GM06990 (cell line): ENCODE data around the gene CELA2B.
"Not testable (repeated sequence)": the region's sequence is repeated elsewhere in the genome, so short reads cannot be mapped to it uniquely, and the experiment has no call there.

Source experiments
- DNase-seq: peaks from one replicate; pipeline ENCODE4 v3.0.0-alpha.2; 2011; ENCODE audit not compliant: insufficient read length; ENCODE audit errors: extremely low read depth
- H3K27me3 ChIP-seq: replicated peaks from 2 replicates; pipeline ENCODE4 v1.6.0; 2011; ENCODE audit warnings: low read length; ENCODE audit not compliant: control insufficient read depth, insufficient read depth
- H3K36me3 ChIP-seq: 2 replicates; pipeline ENCODE4 v1.5.1; 2011; ENCODE audit warnings: low read length; ENCODE audit not compliant: control insufficient read depth, insufficient read depth
- H3K4me3 ChIP-seq: replicated peaks from 2 replicates; pipeline ENCODE4 v1.5.1; 2011; ENCODE audit warnings: low read depth, mild to moderate bottlenecking, control low read depth, low read length
- TF ChIP-seq, protein P1 (sequence below): IDR thresholded peaks from 2 replicates; pipeline ENCODE4 v1.5.1; 2011; ENCODE audit warnings: low read length, control low read depth, mild to moderate bottlenecking, inconsistent platforms; ENCODE audit not compliant: insufficient read depth, poor library complexity, severe bottlenecking

The CELA2B gene

GRCh38 chr1:15465674-15466073, 10.2 kb upstream of the CELA2B start:
- TF ChIP-seq, protein P1, sequence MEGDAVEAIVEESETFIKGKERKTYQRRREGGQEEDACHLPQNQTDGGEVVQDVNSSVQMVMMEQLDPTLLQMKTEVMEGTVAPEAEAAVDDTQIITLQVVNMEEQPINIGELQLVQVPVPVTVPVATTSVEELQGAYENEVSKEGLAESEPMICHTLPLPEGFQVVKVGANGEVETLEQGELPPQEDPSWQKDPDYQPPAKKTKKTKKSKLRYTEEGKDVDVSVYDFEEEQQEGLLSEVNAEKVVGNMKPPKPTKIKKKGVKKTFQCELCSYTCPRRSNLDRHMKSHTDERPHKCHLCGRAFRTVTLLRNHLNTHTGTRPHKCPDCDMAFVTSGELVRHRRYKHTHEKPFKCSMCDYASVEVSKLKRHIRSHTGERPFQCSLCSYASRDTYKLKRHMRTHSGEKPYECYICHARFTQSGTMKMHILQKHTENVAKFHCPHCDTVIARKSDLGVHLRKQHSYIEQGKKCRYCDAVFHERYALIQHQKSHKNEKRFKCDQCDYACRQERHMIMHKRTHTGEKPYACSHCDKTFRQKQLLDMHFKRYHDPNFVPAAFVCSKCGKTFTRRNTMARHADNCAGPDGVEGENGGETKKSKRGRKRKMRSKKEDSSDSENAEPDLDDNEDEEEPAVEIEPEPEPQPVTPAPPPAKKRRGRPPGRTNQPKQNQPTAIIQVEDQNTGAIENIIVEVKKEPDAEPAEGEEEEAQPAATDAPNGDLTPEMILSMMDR = no peak
- H3K27me3 ChIP-seq = no peaks in the 10 kb centered on the region
- DNase-seq = no peak
- no peaks in the 10 kb centered on the region for H3K36me3 ChIP-seq
- H3K4me3 ChIP-seq = no peak overlapping the region

DNA sequence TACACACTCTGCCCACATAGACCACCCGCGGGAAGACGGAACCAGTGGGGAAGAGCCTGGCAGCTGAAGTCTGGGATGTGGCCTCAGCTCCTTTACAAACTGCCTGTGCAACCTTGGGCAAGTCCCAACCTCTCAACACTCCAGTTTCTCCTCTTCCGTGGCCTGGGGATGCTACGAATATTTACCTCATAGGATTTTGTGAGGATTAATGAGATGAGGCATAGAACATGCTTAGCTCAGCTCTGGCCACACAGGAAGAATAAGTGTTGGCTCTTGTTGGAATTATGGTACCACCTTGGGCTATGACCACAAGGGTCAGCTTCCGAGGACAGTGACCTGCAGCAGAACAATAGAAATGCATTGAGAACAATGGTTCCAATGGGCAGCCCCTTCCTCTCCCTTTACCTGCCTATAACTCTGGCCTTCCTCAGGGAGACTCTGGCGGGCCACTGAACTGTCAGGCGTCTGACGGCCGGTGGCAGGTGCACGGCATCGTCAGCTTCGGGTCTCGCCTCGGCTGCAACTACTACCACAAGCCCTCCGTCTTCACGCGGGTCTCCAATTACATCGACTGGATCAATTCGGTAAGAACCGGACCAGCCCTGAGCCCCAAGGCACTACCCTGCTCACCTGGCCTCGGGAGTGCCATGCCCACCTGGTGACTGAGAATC, 8.8 kb upstream of the CELA2B start:
- H3K27me3 ChIP-seq, DNase-seq, H3K36me3 ChIP-seq, H3K4me3 ChIP-seq: not testable (repeated sequence)

- no peaks in the 10 kb centered on the region; the same call in 1 of the 2 replicates for H3K27me3 ChIP-seq
- TF ChIP-seq, protein P1 = no peak
- H3K36me3 ChIP-seq = no peaks in the 10 kb centered on the region
- no peak for DNase-seq
- H3K4me3 ChIP-seq = no peak overlapping the region
These were observed 7.8 kb upstream of the CELA2B start for GRCh38 chr1:15468145-15468544.

DNA sequence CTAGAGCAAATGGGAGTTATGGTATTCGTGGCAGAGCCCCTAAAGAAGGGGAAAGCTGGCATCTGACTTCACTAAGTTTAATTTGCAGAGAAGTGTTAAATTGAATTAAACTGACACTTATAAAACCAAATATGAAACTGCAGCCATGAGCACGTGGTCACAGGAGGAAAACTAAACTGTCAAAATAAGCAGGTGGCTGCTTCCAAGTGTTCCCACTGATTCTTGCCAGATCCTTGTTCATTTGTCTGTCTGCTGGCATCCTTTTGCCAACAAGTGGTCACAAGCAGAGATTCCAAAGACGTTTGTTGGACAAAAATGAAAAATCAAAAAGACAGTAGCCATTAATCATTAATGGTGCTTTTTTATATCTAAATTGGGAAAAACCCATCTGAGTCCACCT, 6.5 kb upstream of the CELA2B start:
- H3K4me3 ChIP-seq = no peak overlapping the region
- H3K27me3 ChIP-seq = no peaks in the 10 kb centered on the region; the same call in 1 of the 2 replicates
- DNase-seq = no peak
- TF ChIP-seq, protein P1 = no peak
- no peaks in the 10 kb centered on the region for H3K36me3 ChIP-seq

- not testable (repeated sequence) for H3K27me3 ChIP-seq, DNase-seq, H3K4me3 ChIP-seq, H3K36me3 ChIP-seq
These were observed 6.0 kb upstream of the CELA2B start for GRCh38 chr1:15469821-15470448.

- H3K36me3 ChIP-seq, H3K27me3 ChIP-seq, DNase-seq, H3K4me3 ChIP-seq: not testable (repeated sequence)
These were observed 4.8 kb upstream of the CELA2B start for GRCh38 chr1:15471067-15471466.

DNA sequence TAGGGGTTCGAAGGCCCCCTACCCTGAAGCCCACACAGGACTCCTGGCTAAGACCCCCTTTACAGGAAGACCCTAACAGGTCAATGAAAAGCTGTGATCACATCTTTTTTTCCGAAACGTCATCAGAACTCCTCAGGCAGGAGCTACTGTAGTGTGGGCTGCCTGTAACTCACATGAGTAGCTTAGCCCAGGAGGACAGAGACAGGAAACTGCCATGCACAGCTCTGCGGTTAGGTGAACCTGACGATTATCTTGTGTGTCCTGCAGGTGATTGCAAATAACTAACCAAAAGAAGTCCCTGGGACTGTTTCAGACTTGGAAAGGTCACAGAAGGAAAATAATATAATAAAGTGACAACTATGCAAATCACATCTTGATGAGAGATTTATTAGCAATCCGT, 4.2 kb upstream of the CELA2B start:
- H3K36me3 ChIP-seq, H3K27me3 ChIP-seq, DNase-seq, H3K4me3 ChIP-seq: not testable (repeated sequence)

DNA sequence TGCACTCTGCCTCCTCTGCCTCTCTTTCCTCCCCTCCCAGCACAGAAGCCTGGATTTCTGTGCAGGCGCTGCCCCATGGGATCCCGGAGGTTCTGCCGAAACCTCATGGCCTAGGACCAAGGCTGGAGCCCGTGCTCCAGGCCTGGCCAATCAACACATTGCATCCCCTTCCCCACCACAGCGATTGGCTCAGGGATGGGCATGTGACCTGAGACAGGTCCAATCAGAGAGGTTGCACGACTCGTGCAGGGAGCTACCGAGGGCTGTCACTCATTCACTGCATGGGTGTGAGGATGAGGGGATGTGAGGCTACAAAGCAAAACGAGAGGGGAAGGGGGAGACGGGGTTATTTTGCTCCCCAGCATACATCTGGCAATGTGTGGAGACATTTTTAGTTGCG, 3.3 kb upstream of the CELA2B start:
- DNase-seq = no peak
- Histone ChIP-seq H3K27me3 (no peaks in the 10 kb centered on the region; the same call in 1 of the 2 replicates), H3K36me3 (no peaks in the 10 kb centered on the region), H3K4me3 (no peak overlapping the region)
- TF ChIP-seq, protein P1 = no peak
